ENCODE results near the gene AGBL4.
A peak's percentile ranks its signal among the peaks of the same experiment; 100 is the strongest.

Gene AGBL4

DNA sequence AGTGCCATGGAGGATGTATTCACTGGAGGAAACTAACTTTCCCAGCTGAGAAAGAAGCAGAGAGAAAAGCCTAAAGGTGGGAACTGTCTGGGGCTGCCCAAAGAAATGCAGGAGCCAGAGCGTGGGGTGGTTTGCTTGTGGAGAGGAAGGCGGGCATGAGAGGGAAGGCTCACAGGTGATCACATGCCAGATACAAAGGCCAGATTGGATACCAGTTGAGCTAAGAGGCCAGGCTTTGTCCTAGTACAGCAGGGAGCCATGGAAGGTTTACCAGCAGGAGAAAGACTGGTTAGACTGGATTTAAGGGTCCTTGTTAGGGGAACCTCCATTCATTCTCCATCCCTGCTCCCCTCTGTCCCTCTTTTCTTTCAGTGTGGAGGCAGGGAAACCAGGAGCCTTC is 1313.4 kb downstream of the AGBL4 start:
- DNase-seq, result no peak

GRCh38 chr1:48704736-48705135 is 1319.0 kb downstream of the AGBL4 start:
- DNase-seq, result no peak

DNA sequence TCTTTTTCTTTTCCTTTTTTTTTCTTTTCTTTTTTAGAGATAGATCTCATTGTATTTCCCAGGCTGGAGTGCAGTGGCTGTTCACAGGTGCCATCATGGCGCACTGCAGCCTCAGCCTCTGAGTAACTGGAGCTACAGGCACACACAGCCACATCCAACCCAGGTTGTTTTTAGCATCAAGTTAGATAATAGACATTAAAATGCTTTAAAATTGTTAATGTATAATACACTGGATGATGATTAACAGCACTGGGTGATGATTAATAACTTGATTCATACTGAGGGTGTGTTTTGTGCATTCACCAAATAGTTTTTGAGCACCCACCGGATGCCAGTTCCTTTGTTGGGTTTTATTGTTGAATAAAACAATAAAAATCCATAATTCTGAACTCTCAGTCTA is 1322.3 kb downstream of the AGBL4 start:
- DNase-seq, result no peak

DNA sequence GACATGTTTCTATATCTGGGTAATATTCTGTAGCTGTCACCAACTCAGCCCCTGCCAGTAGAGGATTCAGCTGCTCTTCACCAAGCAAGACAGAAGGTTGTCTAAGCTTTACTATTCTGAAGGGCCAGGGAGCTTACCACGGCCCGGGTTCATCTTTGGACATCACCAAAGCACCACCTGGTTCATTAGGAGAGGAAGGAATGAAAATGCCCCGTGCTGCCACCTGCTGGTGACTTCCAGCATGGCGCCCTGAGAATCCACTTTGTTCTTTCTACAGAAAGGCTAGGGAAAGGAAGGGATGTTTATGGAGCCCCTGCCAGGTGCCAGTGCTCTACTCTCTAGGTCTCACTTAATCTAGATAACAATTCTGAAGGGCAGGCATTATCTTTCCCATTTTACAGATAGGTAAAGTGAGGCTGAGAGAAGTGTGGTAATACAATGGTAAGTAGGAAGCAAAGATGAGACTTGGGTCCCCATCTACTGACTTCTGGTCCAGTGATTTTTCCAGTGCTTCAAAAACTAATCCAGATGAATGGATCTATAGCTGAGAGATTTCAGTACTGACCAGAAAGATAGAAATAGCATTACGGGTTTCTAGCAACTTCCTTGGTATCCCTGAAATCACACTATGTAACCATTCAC is 1326.6 kb downstream of the AGBL4 start:
- peak; percentile 12 to 34 (median 20) for DNase-seq

GRCh38 chr1:48695161-48695560 is 1328.6 kb downstream of the AGBL4 start:
- DNase-seq, result no peak

DNA sequence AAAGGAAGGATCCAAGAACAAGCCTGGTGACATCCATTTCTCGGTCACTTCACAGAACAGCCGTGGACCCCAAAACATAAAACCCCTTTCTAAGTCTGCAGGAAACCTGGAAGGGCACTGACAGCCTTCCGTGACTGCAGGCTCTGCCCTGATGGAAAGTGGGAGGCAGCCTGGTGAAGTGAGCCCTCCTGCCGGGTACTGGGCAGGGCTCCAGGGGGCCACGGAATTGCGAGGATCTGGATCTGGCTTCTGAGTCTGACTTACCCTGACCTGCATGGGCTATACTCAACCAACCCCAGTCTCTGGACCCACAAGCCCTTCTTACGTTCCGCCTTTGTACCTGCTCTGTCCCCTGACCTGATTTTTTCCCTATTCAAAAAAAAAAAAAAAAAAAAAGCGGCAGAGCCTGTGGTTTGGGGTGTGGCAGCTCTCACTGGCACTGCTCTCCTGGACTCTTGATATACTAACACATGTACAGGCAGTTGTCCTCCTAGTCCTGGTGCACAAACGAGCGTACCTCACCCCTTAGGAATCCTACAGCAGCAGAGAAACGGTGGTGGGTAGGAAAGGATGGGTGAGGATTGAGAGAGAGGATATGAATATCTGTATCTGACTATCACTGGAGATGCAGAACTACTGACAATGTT is 1330.0 kb downstream of the AGBL4 start:
- no peak for DNase-seq

GRCh38 chr1:48693180-48693579 is 1330.6 kb downstream of the AGBL4 start:
- DNase-seq, result no peak

DNA sequence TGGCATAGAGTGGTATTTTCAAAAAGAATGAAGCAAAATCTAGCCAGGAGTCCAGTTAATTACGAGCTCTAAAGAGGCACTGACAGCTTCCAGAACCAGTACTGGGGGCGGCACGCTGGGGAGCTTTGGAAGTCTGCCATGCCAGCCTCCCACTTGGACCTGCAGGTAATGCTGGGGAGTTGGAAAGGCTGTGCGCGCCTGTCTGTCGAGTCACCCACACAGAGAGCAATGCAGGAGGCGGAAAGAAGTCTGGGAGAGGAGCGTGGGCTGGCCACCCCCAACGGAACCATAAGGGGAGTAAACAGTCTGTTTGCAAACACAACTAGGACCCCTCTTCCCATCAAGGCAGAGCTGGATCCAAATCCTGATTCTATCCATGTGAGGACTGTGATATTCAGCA is 1331.5 kb downstream of the AGBL4 start:
- no peak for DNase-seq

DNA sequence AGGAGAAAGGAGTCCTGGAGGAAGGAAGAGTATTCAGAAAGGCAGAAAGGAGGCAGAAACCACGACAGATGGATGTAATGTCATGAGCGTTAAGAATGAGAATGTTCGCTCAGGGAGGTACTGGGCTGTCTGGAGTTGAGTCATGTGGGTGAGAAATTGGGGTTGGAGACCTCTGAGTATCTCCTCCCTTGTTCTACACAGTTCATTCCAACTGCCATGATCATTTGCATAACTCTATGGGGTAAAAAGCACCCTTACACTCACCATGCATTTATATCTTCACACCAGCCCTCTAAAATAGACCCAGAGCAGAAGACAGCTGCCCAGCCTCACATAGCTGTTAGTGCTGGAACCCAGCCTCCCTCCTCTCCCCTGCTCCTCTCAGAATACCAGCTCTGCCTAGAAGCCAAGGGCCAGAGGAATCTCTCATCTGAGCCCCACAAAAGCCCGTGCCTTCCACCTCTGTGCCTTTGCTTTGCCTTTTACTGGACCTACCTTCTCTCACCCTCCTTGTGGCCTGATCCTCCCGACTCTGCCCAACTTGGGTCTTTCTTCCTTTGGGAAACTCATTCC is 1332.2 kb downstream of the AGBL4 start:
- no peak for DNase-seq

DNA sequence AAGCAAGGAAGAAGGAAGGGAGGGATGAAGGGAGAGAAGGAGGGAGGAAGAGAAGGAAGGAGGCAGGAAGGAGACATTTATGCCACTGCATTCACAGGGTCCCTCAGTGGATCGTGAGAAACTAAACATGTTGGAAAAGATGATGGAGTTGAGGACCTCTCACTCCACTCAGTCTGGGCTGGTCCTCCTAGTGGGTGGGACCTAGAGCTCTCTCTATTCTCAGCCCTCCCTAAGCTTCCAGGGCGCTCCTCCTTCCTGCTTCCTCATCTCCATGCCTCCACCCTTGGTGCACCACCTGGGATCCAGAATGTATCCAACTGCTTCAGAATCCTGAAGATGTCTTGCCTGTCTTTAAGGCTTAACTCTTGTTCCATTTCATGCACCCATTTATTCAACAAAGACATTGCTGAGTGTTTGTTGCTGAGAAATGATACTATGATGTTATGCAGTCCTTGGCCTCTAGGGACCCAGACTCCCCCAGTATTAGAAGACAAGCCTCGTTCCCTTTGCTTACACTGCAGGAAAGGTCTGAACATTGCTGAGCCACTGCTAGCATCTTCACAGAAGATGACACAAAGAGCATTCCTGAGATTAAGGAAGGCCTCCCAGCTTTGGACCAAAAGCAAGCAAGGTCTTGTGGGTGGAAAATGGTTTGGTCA is 1335.5 kb downstream of the AGBL4 start:
- no peak for DNase-seq

GRCh38 chr1:48687282-48688045 is 1336.3 kb downstream of the AGBL4 start:
- no peak for DNase-seq

DNA sequence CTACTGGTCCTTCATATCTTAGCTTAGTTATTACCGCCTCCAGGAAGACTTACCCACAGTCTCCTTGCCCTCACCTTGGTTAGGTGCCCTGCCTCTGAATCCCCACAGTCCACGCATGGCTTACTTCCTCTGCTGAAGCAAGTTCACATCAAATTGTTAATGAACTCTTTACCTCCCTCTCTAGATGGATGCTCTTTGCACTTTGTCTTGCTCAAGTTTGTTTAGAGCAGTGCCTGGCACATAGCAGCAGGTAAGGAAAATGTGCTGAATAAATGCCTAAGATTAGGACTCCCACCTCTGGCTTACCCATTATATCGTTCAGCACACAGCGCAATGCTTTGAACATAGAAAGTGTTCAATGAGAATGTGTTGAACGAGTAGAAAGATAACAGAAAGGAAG is 1337.6 kb downstream of the AGBL4 start:
- DNase-seq, result no peak

GRCh38 chr1:48684381-48684780 is 1339.4 kb downstream of the AGBL4 start:
- no peak for DNase-seq

GRCh38 chr1:48683839-48684238 is 1339.9 kb downstream of the AGBL4 start:
- DNase-seq, result no peak

- DNase-seq, result no peak
Observed at GRCh38 chr1:48681476-48682305, 1342.1 kb downstream of the AGBL4 start.

DNA sequence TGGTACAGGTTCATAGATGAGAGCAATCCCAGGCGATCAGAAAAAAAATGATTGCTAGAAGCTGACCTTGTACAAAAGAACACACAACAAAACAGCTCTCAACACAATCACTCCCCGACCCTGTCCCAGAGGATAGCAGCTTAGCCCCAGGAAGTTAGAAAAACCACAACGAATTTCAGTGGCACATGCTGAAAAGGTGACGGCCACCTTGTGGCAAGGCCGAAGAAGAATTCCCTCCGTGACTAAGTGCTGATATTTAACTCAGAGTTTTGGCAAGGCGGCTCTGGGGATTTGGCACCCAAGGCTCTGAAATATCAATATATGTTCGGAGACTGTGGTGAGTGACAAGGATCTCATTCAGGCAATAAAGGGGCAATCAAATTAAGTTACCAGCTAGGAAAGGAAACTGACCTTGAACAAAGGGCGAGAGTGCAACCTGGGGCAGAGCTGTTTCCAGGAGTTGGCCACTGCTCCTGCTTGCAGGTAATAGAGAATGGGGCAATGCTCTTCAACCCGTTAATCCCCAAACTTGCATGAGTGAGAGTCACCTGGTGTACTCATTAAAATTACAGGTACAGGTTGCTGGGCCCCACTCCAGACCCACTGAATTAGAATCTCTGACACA is 1343.2 kb downstream of the AGBL4 start:
- no peak for DNase-seq

DNA sequence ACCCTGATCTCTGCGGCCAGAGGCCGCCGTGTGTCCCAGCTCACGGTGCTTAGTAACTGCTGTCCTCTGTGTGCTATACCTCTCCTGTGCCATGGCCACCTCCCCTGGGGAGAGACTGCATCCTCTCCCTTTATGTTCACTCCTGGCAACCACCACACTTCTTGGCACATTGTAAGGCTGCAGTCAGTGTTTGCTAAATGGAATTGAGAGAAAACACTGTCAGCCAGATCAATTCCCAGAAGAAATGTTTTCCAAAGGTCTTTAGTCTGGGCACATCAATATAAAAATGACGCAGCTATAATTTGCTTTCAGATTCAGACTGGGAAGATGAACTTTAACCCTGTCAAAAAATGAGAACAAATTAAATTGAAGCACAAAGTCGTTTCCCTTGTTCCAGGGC is 1343.9 kb downstream of the AGBL4 start:
- no peak for DNase-seq

DNA sequence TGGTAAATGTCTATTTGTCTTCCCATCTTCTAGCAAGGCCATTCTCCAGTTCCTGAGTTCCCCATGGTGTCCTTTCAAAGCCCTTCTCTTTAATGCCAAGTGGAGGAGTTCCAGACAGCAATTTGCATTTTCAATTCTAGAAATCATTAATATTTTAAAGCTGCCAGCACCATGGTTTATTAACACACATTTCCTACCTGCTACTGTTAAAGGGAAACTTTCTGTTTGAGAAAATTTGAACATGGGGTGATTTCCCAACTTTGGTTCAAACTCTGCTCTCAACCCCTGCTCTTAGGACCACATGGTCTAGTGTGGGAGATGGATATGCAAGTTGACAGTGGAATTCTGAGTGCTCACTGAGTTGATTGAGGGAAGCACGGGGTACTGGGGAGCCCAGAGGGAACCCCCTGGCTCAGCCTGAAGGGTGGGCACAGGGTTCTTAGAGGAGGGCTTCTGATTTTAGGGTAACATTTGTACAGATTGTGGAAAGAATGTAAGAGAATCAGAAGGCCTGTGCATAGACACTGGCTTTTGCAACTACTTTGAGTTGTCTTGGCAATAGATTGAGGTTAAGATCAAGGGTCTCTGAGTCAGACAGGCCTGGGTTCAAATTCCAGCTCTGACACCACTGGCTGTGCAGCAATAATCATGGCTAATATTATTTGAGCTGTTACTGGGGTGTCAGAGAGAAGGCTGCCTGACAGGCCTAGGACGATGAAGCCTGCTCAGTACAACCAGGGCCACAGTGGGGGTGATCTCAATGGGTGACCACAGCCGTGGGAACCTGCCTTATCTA is 1344.8 kb downstream of the AGBL4 start:
- DNase-seq, result no peak

- peak in 1 of 4 experiments; percentile 4 for DNase-seq
Observed at GRCh38 chr1:48677306-48678287, 1346.2 kb downstream of the AGBL4 start.

DNA sequence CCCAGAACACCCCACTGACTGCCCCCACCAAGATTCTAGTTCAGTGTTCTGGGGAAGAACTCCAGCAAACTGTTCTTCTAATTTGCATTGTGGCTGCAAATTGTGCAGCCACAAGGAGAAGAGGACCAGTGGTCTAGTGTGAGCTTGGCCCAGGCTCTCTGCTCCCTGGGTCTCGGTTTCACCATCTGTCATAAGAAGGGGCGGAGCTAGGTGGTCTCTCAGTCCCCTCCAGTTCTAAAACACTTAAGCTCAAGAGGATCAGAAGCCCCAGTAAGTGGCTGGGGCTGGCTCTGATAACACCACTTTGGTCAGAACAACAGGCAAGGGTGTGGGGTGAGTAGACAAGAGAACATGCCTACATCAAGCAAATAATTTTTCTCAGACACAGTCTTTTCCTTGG is 1346.9 kb downstream of the AGBL4 start:
- DNase-seq, result no peak
